ENCODE data around the gene AFF1. TPM values are rescaled to one million over a fixed set of nuclear protein-coding genes. Genes with fewer than 3 reads are reported as not detected.

AFF1 gene
- total RNA-seq, 2 experiments from 2014 or later = 50.3 to 51.2 TPM

DNA sequence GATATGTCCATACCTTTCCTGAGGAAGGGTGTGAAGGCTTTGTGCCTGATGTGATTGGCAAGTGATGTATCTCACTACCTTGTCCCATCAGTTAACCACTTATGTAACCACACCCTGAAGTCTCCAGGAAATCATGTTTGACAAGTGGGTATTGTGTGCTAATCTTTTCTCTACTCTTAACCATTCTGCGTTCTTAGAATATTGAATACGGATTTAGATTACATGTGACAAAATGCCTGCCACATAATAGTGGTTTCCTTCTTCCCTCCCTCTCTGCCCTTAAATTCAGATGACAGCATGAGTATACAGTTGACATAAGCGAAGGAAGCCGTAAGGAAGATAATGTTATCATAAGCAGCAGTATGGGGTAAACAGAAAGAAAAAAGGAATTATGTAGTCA is 177.3 kb downstream of the AFF1 start:
- Histone ChIP-seq H3K36me3 (ENCODE audit: insufficient read depth, low read length) (peaks cover 74% of the 10 kb centered on the region), H3K4me1 (ENCODE audit: insufficient read depth, low read length) (peaks cover 3% of the 10 kb centered on the region), H3K27ac (ENCODE audit: low read depth in 1 of 2, low read length in 2 of 2) (no peak overlapping the region), H3K27me3 (ENCODE audit: control insufficient read depth in 1 of 2, insufficient read depth in 2 of 2, low read length in 2 of 2) (no peaks in the 10 kb centered on the region), H3K9me3 (ENCODE audit: control insufficient read depth in 1 of 2, insufficient read depth in 1 of 2, low read length in 2 of 2) (no peaks in the 10 kb centered on the region), H3K4me3 (ENCODE audit: low read length) (no peak overlapping the region)
- intact Hi-C loops (cut with DNase I, micrococcal nuclease) = no loop called here
- POLR2A ChIA-PET = no interaction called here
- TF ChIP-seq, protein P1, sequence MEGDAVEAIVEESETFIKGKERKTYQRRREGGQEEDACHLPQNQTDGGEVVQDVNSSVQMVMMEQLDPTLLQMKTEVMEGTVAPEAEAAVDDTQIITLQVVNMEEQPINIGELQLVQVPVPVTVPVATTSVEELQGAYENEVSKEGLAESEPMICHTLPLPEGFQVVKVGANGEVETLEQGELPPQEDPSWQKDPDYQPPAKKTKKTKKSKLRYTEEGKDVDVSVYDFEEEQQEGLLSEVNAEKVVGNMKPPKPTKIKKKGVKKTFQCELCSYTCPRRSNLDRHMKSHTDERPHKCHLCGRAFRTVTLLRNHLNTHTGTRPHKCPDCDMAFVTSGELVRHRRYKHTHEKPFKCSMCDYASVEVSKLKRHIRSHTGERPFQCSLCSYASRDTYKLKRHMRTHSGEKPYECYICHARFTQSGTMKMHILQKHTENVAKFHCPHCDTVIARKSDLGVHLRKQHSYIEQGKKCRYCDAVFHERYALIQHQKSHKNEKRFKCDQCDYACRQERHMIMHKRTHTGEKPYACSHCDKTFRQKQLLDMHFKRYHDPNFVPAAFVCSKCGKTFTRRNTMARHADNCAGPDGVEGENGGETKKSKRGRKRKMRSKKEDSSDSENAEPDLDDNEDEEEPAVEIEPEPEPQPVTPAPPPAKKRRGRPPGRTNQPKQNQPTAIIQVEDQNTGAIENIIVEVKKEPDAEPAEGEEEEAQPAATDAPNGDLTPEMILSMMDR (IDR thresholded peaks at IDR 0.05) = no peak
- peaks cover 11% of the 10 kb centered on the region for H3K4me1 Mint-ChIP-seq (ENCODE audit: low read depth)
- peaks cover 89% of the 10 kb centered on the region for H3K36me3 Mint-ChIP-seq (ENCODE audit: low read depth)
- H3K9me3 Mint-ChIP-seq = no peaks in the 10 kb centered on the region
- H3K27me3 Mint-ChIP-seq = no peaks in the 10 kb centered on the region
- CTCF ChIA-PET = no interaction called here
- ATAC-seq (ENCODE audit: poor library complexity) = no peak
- H3K4me3 Mint-ChIP-seq = no peak overlapping the region
- DNase-seq = peak in 1 of 14 experiments; percentile 10
- no peak overlapping the region for H3K27ac Mint-ChIP-seq

DNA sequence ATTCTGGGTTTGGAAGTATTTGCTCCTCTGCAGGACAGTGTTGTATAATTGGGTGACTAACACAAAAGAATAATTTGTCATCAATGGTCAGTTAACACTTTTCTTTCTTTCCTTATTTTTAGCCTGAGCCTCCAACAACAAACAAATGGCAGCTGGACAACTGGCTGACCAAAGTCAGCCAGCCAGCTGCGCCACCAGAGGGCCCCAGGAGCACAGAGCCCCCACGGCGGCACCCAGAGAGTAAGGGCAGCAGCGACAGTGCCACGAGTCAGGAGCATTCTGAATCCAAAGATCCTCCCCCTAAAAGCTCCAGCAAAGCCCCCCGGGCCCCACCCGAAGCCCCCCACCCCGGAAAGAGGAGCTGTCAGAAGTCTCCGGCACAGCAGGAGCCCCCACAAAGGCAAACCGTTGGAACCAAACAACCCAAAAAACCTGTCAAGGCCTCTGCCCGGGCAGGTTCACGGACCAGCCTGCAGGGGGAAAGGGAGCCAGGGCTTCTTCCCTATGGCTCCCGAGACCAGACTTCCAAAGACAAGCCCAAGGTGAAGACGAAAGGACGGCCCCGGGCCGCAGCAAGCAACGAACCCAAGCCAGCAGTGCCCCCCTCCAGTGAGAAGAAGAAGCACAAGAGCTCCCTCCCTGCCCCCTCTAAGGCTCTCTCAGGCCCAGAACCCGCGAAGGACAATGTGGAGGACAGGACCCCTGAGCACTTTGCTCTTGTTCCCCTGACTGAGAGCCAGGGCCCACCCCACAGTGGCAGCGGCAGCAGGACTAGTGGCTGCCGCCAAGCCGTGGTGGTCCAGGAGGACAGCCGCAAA is 179.6 kb downstream of the AFF1 start:
- H3K27me3 Mint-ChIP-seq = no peaks in the 10 kb centered on the region
- H3K9me3 ChIP-seq (ENCODE audit: control insufficient read depth in 1 of 2, insufficient read depth in 1 of 2, low read length in 2 of 2) = no peaks in the 10 kb centered on the region
- intact Hi-C loops (cut with DNase I, micrococcal nuclease) = no loop called here
- H3K27me3 ChIP-seq (ENCODE audit: control insufficient read depth in 1 of 2, insufficient read depth in 2 of 2, low read length in 2 of 2) = no peaks in the 10 kb centered on the region
- no peak overlapping the region for H3K4me3 ChIP-seq (ENCODE audit: low read length)
- no peak overlapping the region for H3K27ac ChIP-seq (ENCODE audit: low read depth in 1 of 2, low read length in 2 of 2)
- no peaks in the 10 kb centered on the region for H3K9me3 Mint-ChIP-seq
- ChIA-PET CTCF (interaction anchor here (1.4 kb wide), 1 partner anchor 180 kb away, joined by 3 read pairs; the partner anchor contains the start of gene AFF1), POLR2A (interaction anchor here (0.5 to 1.3 kb wide), 2 partner anchors 12 to 1551 kb away, joined by 3 read pairs; no protein-coding TSS in a partner anchor)
- H3K4me3 Mint-ChIP-seq = no peak overlapping the region
- peaks cover 7% of the 10 kb centered on the region for H3K4me1 Mint-ChIP-seq (ENCODE audit: low read depth)
- H3K36me3 ChIP-seq (ENCODE audit: insufficient read depth, low read length) = peaks cover 67% of the 10 kb centered on the region
- H3K4me1 ChIP-seq (ENCODE audit: insufficient read depth, low read length) = no peaks in the 10 kb centered on the region
- DNase-seq = no peak
- H3K27ac Mint-ChIP-seq = no peak overlapping the region
- peaks cover 88% of the 10 kb centered on the region for H3K36me3 Mint-ChIP-seq (ENCODE audit: low read depth)
- no peak for ATAC-seq (ENCODE audit: poor library complexity)
- TF ChIP-seq, protein P1 (IDR thresholded peaks at IDR 0.05) = no peak

DNA sequence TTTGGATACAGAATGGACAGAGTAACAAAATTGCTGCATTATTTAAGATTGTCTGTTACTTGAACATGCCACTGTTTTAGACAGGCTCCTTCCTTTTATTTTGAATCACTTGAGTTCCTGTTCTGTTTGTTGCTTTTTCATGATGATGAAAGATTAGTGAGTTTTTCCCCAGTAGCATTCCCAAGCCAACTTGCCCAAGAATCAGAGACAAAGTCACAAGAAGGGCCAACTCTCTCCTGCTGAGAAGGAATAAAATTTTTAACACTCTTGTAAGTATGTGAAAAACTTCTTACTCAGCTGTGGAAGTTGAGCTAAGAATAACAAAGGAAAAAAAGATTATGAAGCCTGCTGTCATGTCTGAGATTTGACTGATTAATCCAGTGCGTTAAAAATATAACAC is 181.4 kb downstream of the AFF1 start:
- DNase-seq (no peak), ATAC-seq (ENCODE audit: poor library complexity) (no peak)
- Mint-ChIP-seq H3K36me3 (ENCODE audit: low read depth) (peaks cover 92% of the 10 kb centered on the region), H3K9me3 (no peaks in the 10 kb centered on the region), H3K27ac (no peak overlapping the region), H3K4me1 (ENCODE audit: low read depth) (peaks cover 23% of the 10 kb centered on the region), H3K4me3 (no peak overlapping the region), H3K27me3 (no peaks in the 10 kb centered on the region)
- TF ChIP-seq, protein P1 (IDR thresholded peaks at IDR 0.05) = no peak
- Histone ChIP-seq H3K36me3 (ENCODE audit: insufficient read depth, low read length) (peaks cover 77% of the 10 kb centered on the region), H3K27ac (ENCODE audit: low read depth in 1 of 2, low read length in 2 of 2) (no peak overlapping the region), H3K4me3 (ENCODE audit: low read length) (no peak overlapping the region), H3K9me3 (ENCODE audit: control insufficient read depth in 1 of 2, insufficient read depth in 1 of 2, low read length in 2 of 2) (no peaks in the 10 kb centered on the region), H3K27me3 (ENCODE audit: control insufficient read depth in 1 of 2, insufficient read depth in 2 of 2, low read length in 2 of 2) (no peaks in the 10 kb centered on the region), H3K4me1 (ENCODE audit: insufficient read depth, low read length) (no peaks in the 10 kb centered on the region)
- intact Hi-C loops (cut with DNase I, micrococcal nuclease) = no loop called here
- CTCF ChIA-PET = interaction anchor here (1.9 kb wide), 1 partner anchor 194 kb away, joined by 6 read pairs; no protein-coding TSS in a partner anchor
- POLR2A ChIA-PET = interaction anchor here (1.3 kb wide), 1 partner anchor 14 kb away, joined by 3 read pairs; no protein-coding TSS in a partner anchor

Measured in CD4-positive, alpha-beta T cell (primary cell).